HepG2 (cell line): Measurements from ENCODE around the gene F7. TPM values are rescaled to one million over a fixed set of nuclear protein-coding genes. Genes with fewer than 3 reads are reported as not detected.

Experiments used
- ARID3A ChIP-seq: IDR thresholded peaks from 2 replicates; pipeline ENCODE4 v1.6.1; 2012; ENCODE audit warnings: low read depth, low read length, improper control_type of control experiment
- E2F1 ChIP-seq: sonication (generic); formaldehyde crosslinking; IDR thresholded peaks from 2 replicates; pipeline ENCODE4 v1.5.0; 2020; ENCODE audit warnings: missing genetic modification reagents
- ELF4 ChIP-seq: sonication (generic); formaldehyde crosslinking; IDR thresholded peaks from 2 replicates; pipeline ENCODE4 v1.5.0; 2020; ENCODE audit warnings: missing genetic modification reagents, mild to moderate bottlenecking, moderate library complexity, borderline replicate concordance
- ETV6 ChIP-seq: sonication (generic); formaldehyde crosslinking; conservative IDR thresholded peaks from 2 replicates; pipeline ENCODE4 v1.4.0; 2020; ENCODE audit warnings: missing genetic modification reagents
- FOXC1 ChIP-seq: sonication (generic); formaldehyde crosslinking; IDR thresholded peaks from 2 replicates; pipeline ENCODE4 v1.8.0; 2022; ENCODE audit warnings: mild to moderate bottlenecking, missing genetic modification reagents, borderline replicate concordance
- IRF9 ChIP-seq: sonication (generic); formaldehyde crosslinking; IDR thresholded peaks from 2 replicates; pipeline ENCODE4 v1.8.0; 2022; ENCODE audit warnings: missing genetic modification reagents, mild to moderate bottlenecking, borderline replicate concordance
- MBNL3 ChIP-seq: fragments of 250-450 bp; sonication (Bioruptor Pico); conservative IDR thresholded peaks from 2 replicates; pipeline ENCODE4 v1.8.0; 2022; ENCODE audit warnings: mild to moderate bottlenecking, inconsistent platforms
- PAWR ChIP-seq: sonication (generic); formaldehyde crosslinking; IDR thresholded peaks from 2 replicates; pipeline ENCODE4 v1.4.0; 2020; ENCODE audit warnings: missing genetic modification reagents, mild to moderate bottlenecking, borderline replicate concordance
- PHF8 ChIP-seq: sonication (generic); formaldehyde crosslinking; IDR thresholded peaks from 2 replicates; pipeline ENCODE4 v1.5.0; 2020; ENCODE audit warnings: missing genetic modification reagents
- SALL1 ChIP-seq: sonication (generic); formaldehyde crosslinking; IDR thresholded peaks from 2 replicates; pipeline ENCODE4 v1.8.0; 2022; ENCODE audit warnings: mild to moderate bottlenecking, missing genetic modification reagents
- SP4 ChIP-seq: sonication (generic); formaldehyde crosslinking; IDR thresholded peaks from 2 replicates; pipeline ENCODE4 v1.8.1; 2023; ENCODE audit warnings: mild to moderate bottlenecking, missing genetic modification reagents
- ZFY ChIP-seq: sonication (generic); formaldehyde crosslinking; IDR thresholded peaks from 2 replicates; pipeline ENCODE4 v1.4.0; 2020; ENCODE audit warnings: missing genetic modification reagents
- ZFYVE20 ChIP-seq: sonication (generic); formaldehyde crosslinking; IDR thresholded peaks from 2 replicates; pipeline ENCODE4 v1.8.0; 2023; ENCODE audit warnings: low read depth, mild to moderate bottlenecking, moderate library complexity, missing genetic modification reagents, borderline replicate concordance
- ZNF274 ChIP-seq: sonication (generic); formaldehyde crosslinking; IDR thresholded peaks from 2 replicates; pipeline ENCODE4 v1.5.1; 2020; ENCODE audit warnings: mild to moderate bottlenecking, missing genetic modification reagents
- ZNF333 ChIP-seq: sonication (generic); formaldehyde crosslinking; IDR thresholded peaks from 2 replicates; pipeline ENCODE4 v1.4.0; 2020; ENCODE audit warnings: mild to moderate bottlenecking, missing genetic modification reagents, borderline replicate concordance
- polyA plus RNA-seq, 8 experiments: library from polyadenylated mRNA; depleted of rRNA in 3 of 8; stranded (reverse) in 7 of 8; unstranded in 1 of 8; fragments of >200 nt; fragmentation: Illumina TruSeq in 4 of 8; extraction: Trizol in 4 of 8; gene quantifications; 2 replicates each; pipeline versions ENCODE4 v1.2.1 to v1.2.3, GENCODE V29; 2011 to 2016; ENCODE audit warnings: low read depth in 4 of 8, missing spikeins in 1 of 8, mixed read lengths in 1 of 8; ENCODE audit not compliant: insufficient read depth in 1 of 8
- total RNA-seq, 5 experiments: library from RNA; depleted of rRNA; stranded (reverse); fragments of >200 nt; fragmentation: Illumina TruSeq; extraction: Trizol; gene quantifications; 2 replicates each; pipeline ENCODE4 v1.2.3, GENCODE V29; 2016; ENCODE audit warnings: low read depth in 1 of 5
- TF ChIP-seq, protein P1 (sequence below), 2 experiments: sonication (generic) in 1 of 2; formaldehyde crosslinking in 1 of 2; IDR thresholded peaks; 2 replicates each; pipeline versions ENCODE4 v1.6.1 to v1.9.0; 2014 to 2022; ENCODE audit warnings: antibody characterized with exemption in 1 of 2, borderline replicate concordance in 1 of 2, inconsistent platforms in 1 of 2, low read depth in 1 of 2, missing genetic modification reagents in 1 of 2
- TF ChIP-seq, protein P2 (sequence below): sonication (generic); formaldehyde crosslinking; IDR thresholded peaks from 2 replicates; pipeline ENCODE4 v1.4.0; 2020; ENCODE audit warnings: missing genetic modification reagents; ENCODE audit errors: not compliant biosample characterization

F7 gene
- total and polyA plus RNA-seq, 2 of the 13 experiments (the other 11 are each of a cell fraction or from before 2014, with no cell fraction given): 12.6 to 26.5 TPM

GRCh38 chr13:113122550-113123225 lies 17.1 kb downstream of the F7 start, which contains the start of gene F10 (continued):
- TF ChIP-seq ARID3A (peak; percentile 17; the same call in 1 of the 2 replicates), FOXC1 (CRISPR knock-in tag) (no peak), ZFYVE20 (CRISPR knock-in tag) (no peak), MBNL3 (CRISPR knock-in tag) (no peak), ZFY (CRISPR knock-in tag) (peak; percentile 91), PAWR (no peak), IRF9 (CRISPR knock-in tag) (peak; percentile 43; the same call in 1 of the 2 replicates), SALL1 (CRISPR knock-in tag) (peak; percentile 96), ZNF333 (CRISPR knock-in tag) (no peak), PHF8 (CRISPR knock-in tag) (peak; percentile 89), SP4 (CRISPR knock-in tag) (peak; percentile 73), ELF4 (CRISPR knock-in tag) (no peak), ZNF274 (CRISPR knock-in tag) (peak; percentile 94), ETV6 (CRISPR knock-in tag) (no peak; the same call in 1 of the 2 replicates), E2F1 (CRISPR knock-in tag) (no peak)
- TF ChIP-seq, protein P1, sequence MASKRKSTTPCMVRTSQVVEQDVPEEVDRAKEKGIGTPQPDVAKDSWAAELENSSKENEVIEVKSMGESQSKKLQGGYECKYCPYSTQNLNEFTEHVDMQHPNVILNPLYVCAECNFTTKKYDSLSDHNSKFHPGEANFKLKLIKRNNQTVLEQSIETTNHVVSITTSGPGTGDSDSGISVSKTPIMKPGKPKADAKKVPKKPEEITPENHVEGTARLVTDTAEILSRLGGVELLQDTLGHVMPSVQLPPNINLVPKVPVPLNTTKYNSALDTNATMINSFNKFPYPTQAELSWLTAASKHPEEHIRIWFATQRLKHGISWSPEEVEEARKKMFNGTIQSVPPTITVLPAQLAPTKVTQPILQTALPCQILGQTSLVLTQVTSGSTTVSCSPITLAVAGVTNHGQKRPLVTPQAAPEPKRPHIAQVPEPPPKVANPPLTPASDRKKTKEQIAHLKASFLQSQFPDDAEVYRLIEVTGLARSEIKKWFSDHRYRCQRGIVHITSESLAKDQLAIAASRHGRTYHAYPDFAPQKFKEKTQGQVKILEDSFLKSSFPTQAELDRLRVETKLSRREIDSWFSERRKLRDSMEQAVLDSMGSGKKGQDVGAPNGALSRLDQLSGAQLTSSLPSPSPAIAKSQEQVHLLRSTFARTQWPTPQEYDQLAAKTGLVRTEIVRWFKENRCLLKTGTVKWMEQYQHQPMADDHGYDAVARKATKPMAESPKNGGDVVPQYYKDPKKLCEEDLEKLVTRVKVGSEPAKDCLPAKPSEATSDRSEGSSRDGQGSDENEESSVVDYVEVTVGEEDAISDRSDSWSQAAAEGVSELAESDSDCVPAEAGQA (IDR thresholded peaks at IDR 0.05; ENCODE audit: low read depth): no peak
- TF ChIP-seq, protein P1 (CRISPR knock-in tag; IDR thresholded peaks at IDR 0.05; ENCODE audit: borderline replicate concordance): no peak
- TF ChIP-seq, protein P2, sequence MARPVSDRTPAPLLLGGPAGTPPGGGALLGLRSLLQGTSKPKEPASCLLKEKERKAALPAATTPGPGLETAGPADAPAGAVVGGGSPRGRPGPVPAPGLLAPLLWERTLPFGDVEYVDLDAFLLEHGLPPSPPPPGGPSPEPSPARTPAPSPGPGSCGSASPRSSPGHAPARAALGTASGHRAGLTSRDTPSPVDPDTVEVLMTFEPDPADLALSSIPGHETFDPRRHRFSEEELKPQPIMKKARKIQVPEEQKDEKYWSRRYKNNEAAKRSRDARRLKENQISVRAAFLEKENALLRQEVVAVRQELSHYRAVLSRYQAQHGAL: peak; percentile 89
